Esophagus muscularis mucosa (tissue), 3 donors: ENCODE results near the gene DDIT4L.

Experiments used
- EP300 ChIP-seq: sonication (generic); formaldehyde crosslinking; IDR thresholded peaks from one replicate; pipeline ENCODE4 v1.6.1; 2017; ENCODE audit warnings: antibody characterized with exemption
- TF ChIP-seq, protein P1 (sequence below), 3 experiments: fragments of 200-600 bp in 2 of 3; fragments of 450-650 bp in 1 of 3; sonication (generic) in 2 of 3; IDR thresholded peaks; one replicate each; pipeline ENCODE4 v1.5.1; 2017 to 2019; ENCODE audit warnings: antibody characterized with exemption in 3 of 3, mild to moderate bottlenecking in 2 of 3, moderate library complexity in 1 of 3

- TF ChIP-seq, protein P1, sequence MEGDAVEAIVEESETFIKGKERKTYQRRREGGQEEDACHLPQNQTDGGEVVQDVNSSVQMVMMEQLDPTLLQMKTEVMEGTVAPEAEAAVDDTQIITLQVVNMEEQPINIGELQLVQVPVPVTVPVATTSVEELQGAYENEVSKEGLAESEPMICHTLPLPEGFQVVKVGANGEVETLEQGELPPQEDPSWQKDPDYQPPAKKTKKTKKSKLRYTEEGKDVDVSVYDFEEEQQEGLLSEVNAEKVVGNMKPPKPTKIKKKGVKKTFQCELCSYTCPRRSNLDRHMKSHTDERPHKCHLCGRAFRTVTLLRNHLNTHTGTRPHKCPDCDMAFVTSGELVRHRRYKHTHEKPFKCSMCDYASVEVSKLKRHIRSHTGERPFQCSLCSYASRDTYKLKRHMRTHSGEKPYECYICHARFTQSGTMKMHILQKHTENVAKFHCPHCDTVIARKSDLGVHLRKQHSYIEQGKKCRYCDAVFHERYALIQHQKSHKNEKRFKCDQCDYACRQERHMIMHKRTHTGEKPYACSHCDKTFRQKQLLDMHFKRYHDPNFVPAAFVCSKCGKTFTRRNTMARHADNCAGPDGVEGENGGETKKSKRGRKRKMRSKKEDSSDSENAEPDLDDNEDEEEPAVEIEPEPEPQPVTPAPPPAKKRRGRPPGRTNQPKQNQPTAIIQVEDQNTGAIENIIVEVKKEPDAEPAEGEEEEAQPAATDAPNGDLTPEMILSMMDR (IDR thresholded peaks at IDR 0.05), result no peak
- no peak for TF ChIP-seq EP300
These were observed 49.7 kb upstream of the DDIT4L start for GRCh38 chr4:100240008-100240407.
